ENCODE measurements around the gene COX19. TPM values are rescaled to one million over a fixed set of nuclear protein-coding genes. Genes with fewer than 3 reads are reported as not detected.

The COX19 gene
- total RNA-seq, 1 donor, result 10.9 TPM

DNA sequence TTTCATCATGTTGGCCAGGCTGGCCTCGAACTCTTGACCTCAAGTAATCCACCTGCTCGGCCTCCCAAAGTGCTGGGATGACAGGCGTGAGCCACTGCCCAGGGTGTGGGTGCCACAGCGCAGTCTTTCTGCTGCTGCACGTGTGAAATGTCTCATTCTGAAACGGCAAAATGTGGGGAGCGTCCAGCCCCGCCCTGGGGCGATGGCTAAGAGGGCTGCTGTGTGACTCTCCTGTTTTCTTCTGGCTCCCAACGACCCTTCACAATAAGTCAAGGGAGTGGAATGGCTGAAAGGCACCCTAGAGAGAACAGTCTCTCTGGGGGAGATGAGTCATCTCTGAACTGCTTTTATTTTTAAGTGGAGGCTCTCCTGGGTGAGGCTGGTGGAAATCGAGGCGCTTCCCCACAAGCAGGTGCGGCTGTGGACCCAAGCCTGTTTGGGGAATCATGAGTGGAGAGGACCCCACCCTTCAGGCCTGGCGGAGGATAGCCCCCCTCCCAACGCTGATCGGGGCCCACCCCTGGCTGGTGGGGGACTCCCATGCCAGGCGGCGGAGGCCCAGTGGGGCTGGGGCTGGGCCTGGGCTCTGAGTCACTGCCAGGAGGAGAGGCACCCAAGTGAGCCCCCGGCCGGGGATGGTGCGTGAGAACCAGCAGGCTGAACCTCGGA is 38.8 kb downstream of the COX19 start:
- Histone ChIP-seq H3K4me3 (ENCODE audit: insufficient read depth, low read length) (no peak overlapping the region), H3K36me3 (ENCODE audit: insufficient read depth, low read length) (no peaks in the 10 kb centered on the region), H3K27ac (ENCODE audit: low read depth, low read length) (no peak overlapping the region)

DNA sequence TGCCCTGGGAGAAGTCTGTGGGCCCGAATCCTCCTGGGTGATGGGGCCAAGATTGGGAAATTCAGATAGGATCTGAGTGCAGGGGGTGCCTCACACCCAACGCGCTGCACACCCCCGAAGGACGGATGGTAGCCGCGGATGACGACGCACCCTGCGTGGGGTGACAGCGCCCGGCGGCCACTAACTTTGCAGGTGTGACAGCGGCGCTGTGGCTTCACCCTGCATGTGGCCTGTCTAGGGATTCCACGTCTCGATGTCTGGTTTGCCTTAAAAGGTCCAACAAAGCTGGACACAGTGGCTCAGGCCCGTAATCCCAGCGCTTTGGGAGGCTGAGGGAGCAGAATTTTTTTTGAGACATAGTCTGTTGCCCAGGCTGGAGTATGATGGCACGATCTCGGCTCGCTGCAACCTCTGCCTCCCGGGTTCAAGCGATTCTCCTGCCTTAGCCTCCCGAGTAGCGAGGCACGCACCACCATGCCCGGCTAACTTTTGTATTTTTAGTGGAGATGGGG is 39.4 kb downstream of the COX19 start:
- Histone ChIP-seq H3K4me2 (ENCODE audit: insufficient read depth, low read length) (no peak overlapping the region), H3K4me3 (ENCODE audit: insufficient read depth, low read length) (no peak overlapping the region), H3K9me3 (ENCODE audit: low read depth, low read length) (no peaks in the 10 kb centered on the region), H4K20me1 (ENCODE audit: insufficient read depth, low read length) (no peaks in the 10 kb centered on the region), H3K36me3 (ENCODE audit: insufficient read depth, low read length) (no peaks in the 10 kb centered on the region), H3K79me2 (ENCODE audit: insufficient read depth, low read length) (no peaks in the 10 kb centered on the region), H2AFZ (ENCODE audit: low read length) (no peak overlapping the region), H3K27me3 (ENCODE audit: insufficient read depth, low read length) (no peaks in the 10 kb centered on the region), H3K4me1 (ENCODE audit: insufficient read depth, low read length) (no peaks in the 10 kb centered on the region), H3K27ac (ENCODE audit: low read depth, low read length) (no peak overlapping the region)
- DNase-seq (ENCODE audit: insufficient read length, low spot score, missing footprints), result no peak
- TF ChIP-seq, protein P1, sequence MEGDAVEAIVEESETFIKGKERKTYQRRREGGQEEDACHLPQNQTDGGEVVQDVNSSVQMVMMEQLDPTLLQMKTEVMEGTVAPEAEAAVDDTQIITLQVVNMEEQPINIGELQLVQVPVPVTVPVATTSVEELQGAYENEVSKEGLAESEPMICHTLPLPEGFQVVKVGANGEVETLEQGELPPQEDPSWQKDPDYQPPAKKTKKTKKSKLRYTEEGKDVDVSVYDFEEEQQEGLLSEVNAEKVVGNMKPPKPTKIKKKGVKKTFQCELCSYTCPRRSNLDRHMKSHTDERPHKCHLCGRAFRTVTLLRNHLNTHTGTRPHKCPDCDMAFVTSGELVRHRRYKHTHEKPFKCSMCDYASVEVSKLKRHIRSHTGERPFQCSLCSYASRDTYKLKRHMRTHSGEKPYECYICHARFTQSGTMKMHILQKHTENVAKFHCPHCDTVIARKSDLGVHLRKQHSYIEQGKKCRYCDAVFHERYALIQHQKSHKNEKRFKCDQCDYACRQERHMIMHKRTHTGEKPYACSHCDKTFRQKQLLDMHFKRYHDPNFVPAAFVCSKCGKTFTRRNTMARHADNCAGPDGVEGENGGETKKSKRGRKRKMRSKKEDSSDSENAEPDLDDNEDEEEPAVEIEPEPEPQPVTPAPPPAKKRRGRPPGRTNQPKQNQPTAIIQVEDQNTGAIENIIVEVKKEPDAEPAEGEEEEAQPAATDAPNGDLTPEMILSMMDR (IDR thresholded peaks at IDR 0.05; ENCODE audit: extremely low read depth, low read depth, low read length), result no peak

More for the DNA sequence above, 38.8 kb downstream of the COX19 start:
- H2AFZ ChIP-seq (ENCODE audit: low read length), result no peak overlapping the region
- H3K27me3 ChIP-seq (ENCODE audit: insufficient read depth, low read length), result peaks cover 2% of the 10 kb centered on the region
- peak; percentile 99 for DNase-seq (ENCODE audit: insufficient read length, low spot score, missing footprints)
- no peaks in the 10 kb centered on the region for H4K20me1 ChIP-seq (ENCODE audit: insufficient read depth, low read length)
- no peak overlapping the region for H3K4me2 ChIP-seq (ENCODE audit: insufficient read depth, low read length)
- H3K9me3 ChIP-seq (ENCODE audit: low read depth, low read length), result no peaks in the 10 kb centered on the region
- no peaks in the 10 kb centered on the region for H3K4me1 ChIP-seq (ENCODE audit: insufficient read depth, low read length)
- TF ChIP-seq, protein P1 (IDR thresholded peaks at IDR 0.05; ENCODE audit: extremely low read depth, low read depth, low read length), result no peak
- no peaks in the 10 kb centered on the region for H3K79me2 ChIP-seq (ENCODE audit: insufficient read depth, low read length)

DNA sequence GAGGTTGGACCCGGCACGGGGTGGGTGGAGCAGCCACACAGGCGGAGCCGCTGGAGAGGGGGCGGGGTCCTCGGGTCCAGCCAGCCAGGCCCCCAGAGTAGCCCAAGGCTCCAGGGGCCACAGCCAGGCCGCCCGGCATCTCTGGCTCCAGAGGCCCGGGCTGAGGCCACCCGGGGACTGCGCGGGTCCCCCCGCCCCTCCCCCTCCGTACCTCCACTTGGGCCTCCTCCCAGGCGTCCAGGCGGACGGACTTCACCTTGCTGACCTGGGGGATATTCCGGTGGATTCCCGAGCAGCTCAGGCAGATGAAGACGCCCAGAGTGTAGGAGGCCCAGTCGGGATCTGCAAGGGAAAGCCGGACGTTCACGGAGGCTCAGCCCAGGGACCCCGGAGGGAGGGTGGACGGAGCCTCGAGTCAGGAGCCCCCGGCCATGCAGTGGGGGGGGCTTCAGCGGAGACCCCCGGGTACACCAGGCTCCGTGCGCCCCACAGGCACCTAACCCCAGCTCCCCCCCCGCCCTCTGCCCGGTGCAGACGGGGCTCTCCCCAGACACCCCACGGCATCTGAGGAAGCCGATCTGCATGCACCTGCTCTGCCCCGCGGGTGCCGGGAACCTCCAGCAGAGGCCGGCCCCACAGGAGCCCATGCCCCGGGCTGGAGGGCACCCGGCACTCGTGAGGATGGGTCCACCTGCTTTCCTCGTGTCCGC is 40.0 kb downstream of the COX19 start:
- Histone ChIP-seq H3K9me3 (ENCODE audit: low read depth, low read length) (no peaks in the 10 kb centered on the region), H4K20me1 (ENCODE audit: insufficient read depth, low read length) (no peaks in the 10 kb centered on the region), H3K27me3 (ENCODE audit: insufficient read depth, low read length) (no peaks in the 10 kb centered on the region), H3K36me3 (ENCODE audit: insufficient read depth, low read length) (no peaks in the 10 kb centered on the region), H3K4me3 (ENCODE audit: insufficient read depth, low read length) (no peak overlapping the region), H3K79me2 (ENCODE audit: insufficient read depth, low read length) (no peaks in the 10 kb centered on the region), H2AFZ (ENCODE audit: low read length) (no peak overlapping the region), H3K4me1 (ENCODE audit: insufficient read depth, low read length) (no peaks in the 10 kb centered on the region), H3K27ac (ENCODE audit: low read depth, low read length) (no peak overlapping the region), H3K4me2 (ENCODE audit: insufficient read depth, low read length) (no peak overlapping the region)
- TF ChIP-seq, protein P1 (IDR thresholded peaks at IDR 0.05; ENCODE audit: extremely low read depth, low read depth, low read length), result no peak
- DNase-seq (ENCODE audit: insufficient read length, low spot score, missing footprints), result no peak

DNA sequence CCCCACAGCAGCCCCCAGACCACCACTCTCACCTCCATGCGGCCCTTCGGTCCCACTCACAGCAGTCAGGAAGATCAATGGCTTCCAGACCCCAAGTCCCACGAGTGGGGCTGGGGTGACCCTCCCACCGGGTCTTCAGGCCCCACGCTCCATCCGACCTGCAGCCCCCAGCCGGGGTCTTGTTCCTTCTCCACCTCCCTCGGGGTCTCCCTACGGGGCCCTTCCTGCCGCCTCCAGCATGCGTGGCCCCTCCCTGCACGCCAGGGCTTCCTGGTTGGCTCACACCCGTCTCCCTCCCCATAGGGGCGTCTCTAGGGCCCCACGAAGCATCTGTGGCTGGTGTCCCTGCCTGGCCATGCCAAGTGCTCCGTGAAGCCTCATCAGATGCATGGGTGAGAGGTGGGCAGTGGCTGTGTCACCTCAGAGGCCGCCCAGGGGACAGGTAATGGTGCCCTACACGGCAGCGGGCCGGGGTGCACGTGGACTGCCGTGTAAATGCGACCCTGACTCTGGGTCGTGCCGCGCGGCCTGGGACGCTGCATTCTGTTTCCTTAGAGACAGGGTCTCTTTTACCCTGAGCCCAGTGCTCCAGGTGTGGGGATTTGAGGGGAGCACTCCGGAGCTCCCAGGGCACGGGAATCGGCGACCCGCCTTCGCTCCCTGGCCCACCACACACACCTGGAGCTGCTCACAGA is 40.7 kb downstream of the COX19 start:
- DNase-seq (ENCODE audit: insufficient read length, low spot score, missing footprints), result no peak
- Histone ChIP-seq H3K36me3 (ENCODE audit: insufficient read depth, low read length) (no peaks in the 10 kb centered on the region), H3K9me3 (ENCODE audit: low read depth, low read length) (no peaks in the 10 kb centered on the region), H3K4me2 (ENCODE audit: insufficient read depth, low read length) (no peak overlapping the region), H3K4me3 (ENCODE audit: insufficient read depth, low read length) (no peak overlapping the region), H2AFZ (ENCODE audit: low read length) (no peak overlapping the region), H3K4me1 (ENCODE audit: insufficient read depth, low read length) (no peaks in the 10 kb centered on the region), H4K20me1 (ENCODE audit: insufficient read depth, low read length) (no peaks in the 10 kb centered on the region), H3K27ac (ENCODE audit: low read depth, low read length) (no peak overlapping the region), H3K79me2 (ENCODE audit: insufficient read depth, low read length) (no peaks in the 10 kb centered on the region), H3K27me3 (ENCODE audit: insufficient read depth, low read length) (no peaks in the 10 kb centered on the region)
- TF ChIP-seq, protein P1 (IDR thresholded peaks at IDR 0.05; ENCODE audit: extremely low read depth, low read depth, low read length), result no peak

Data from osteoblast (primary cell).